ENCODE measurements around the gene CDK11A.
"Not testable (repeated sequence)": the region's sequence is repeated elsewhere in the genome, so short reads cannot be mapped to it uniquely, and the experiment has no call there.

CDK11A gene

DNA sequence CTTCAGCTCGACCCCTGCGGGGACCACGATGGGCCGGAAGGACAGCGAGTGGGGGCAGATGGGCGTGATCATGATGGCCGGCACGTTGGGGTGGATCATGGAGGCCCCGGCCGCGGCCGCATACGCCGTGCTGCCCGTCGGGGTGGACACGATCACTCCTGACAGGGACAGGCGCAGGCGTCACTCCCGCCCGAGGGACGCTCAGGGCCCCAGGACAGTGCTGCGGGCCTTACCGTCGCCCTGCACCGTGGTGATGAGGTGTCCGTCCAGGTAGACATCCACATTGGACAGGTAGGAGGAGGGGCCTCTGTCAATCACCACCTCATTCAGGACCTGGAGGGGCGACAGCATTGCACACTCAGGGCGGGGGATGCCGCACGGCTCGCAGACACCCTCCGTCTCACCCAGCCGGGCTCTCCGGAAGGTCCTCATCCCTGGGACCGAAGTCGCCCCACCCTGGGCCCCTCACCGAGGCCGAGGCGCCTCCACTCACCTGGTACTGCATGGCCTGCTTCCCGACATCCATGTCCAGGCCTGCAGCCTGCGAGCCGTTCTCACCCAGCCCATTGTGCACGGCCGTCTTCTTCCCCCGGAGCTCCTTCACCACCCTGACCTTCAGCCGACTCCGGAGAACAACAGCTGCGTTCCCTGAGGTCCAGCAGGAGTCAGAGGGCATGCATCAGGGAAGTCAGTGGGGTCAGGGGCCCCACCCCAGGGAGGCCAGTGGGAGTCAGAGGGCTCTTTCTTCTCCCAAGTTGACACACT lies 30.1 kb upstream of the CDK11A start:
- no peak for DNase-seq (ENCODE audit: low read depth in 2 of 2)

DNA sequence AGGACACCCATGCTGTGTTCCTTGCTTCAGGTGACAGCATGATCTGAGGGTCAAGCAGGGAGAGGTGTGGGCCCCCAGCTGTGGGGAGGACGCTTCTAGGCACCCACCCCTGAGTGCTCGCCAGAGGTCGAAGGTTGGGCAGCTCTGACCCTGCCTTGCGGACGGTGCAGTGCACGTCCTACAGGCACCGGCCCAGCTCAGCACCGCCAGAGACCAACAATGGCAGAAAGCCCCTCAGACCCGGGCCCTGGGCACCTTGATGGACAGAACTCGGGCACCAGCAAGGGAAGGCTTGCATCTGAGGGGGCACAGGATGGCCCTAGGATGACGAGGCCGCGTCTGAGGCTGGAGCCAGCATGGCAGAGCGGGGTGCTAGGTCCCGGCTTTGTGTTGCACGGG lies 29.4 kb upstream of the CDK11A start:
- no peak for DNase-seq (ENCODE audit: low read depth in 2 of 2)

DNA sequence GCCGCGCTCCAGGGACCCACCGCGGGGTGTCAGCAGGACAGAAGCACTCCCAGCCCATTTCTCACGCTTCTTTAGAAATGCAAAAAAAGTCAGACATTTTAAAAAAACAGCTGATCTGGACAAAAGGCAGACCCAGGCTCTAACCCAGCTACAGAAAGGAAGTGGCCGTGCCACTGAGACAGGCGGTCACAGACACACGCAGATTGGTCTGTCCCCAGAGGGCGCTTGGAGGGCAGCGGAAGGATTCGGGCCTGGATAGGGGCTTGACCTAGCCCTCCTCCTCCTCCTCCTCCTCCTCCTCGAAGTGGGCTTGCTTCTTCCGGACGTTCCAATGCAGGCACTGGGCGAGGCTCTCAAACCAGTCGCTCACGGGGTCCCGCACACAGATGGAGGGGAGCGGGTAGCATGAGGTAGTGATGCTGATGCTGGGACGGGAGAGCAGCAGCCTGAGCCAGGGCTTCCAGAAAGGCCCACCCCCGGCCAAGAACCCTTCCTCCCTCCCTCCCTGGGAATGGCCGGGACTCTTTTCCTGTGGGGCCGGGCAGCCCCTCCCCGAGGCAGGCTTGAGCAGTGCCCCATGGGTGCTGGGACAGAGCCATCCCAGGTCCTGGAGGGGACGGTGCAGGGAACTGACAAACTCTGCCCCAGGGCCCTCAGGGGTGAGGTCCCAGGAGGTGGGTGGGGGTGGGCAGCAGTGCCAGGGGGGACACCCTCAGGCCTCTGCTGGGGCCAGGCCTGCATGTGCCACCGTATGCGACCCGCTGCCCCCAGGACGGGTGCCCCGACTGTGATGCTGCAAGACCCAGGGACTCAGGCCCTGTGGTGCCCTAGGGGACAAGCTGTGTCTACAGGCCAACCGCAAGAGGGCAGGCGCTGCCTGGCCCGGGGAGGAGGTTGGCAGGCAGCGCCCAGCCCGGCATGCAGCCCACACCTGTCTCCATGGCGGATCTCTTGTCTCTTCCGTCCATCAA lies 28.8 kb upstream of the CDK11A start:
- no peak for DNase-seq (ENCODE audit: low read depth in 2 of 2)

DNA sequence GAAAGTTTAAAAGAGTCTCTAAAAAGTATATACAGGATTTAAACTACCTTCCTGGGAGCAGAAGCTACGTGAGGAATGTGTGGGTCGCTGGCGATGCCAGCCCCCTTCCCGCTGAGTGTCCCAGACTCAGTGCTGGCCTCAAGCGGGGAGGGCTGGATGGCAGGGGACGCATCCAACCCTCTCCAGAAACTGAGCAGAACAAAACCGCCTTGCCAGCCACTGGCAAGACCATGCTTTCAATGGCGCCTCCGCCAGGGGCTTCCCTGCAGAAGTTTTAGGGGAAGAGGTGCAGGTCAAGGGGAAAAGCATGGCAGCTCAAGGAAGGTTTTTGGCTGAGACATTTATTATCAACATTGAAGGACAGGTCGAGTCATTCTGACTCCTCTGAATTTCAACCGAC lies 28.0 kb upstream of the CDK11A start:
- DNase-seq (ENCODE audit: low read depth in 2 of 2): no peak

DNA sequence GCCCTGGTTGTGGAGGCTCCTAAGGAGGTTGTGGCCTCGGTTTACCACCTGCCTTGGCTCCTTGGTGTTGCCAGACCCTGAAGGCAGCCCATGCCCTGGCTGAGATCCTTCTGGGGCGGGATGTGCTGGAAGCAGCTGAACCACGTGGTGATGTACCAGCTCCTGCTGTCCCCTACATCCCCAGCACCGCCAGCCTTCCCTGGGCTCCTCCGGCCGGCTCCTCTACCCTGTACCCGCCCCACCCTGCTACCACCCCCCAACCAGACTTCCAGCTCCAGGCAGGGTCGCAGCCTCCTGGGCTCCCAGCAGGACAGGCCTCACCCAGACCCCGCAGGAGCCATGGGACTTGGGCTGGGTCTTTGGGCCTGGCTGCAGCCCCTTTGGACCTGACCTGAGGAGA lies 25.8 kb upstream of the CDK11A start:
- DNase-seq (ENCODE audit: low read depth in 2 of 2): not testable (repeated sequence)

DNA sequence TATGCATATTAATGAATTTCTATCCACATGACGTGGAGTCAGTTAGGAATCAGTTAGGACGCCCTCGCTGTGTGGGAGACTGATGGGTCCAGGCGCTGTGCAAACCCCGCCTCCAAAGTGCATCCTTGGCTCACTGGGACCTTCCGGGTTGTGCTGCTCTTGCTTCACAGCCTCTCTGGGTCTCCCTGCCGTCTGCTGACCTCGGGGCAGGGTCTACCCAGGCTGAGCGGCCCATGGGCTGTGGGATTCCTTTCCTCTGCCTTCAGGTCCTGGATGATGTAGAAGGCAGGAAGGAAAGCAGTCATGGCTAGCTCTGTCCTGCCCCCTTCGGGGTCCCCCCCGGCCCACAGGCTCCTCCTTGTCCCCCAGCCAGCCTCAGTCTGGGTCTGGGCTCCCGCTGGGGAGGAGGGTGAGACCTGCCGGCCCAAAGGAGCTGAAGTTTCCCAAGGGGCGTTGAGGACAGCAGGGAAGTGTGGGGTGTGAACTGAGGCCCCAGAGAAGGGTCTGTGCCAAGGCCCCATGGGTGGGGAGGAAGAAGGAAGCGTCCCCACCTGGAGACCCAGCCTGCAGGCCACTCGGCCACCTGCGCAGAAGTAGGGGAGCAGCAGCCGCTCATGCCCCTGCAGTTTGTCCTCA lies 24.6 kb upstream of the CDK11A start:
- no peak for DNase-seq (ENCODE audit: low read depth in 2 of 2)

DNA sequence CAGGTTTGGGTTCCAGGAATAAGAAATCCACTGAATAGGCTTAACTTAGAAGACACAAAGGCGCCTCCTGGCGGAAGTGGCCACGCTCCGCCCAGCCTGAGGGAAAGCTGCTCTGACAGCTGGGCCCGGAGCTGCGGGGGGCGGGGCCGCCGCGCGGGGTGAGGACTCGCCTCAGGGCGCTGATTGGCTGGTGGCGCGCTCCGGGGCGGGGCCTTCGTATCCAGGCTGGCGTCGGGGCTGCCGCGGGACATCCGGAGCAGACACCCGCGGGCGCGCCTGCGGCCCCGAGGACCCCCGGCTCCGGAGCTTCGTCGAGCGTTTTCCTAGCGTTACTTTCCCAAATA lies 22.4 kb upstream of the CDK11A start:
- not testable (repeated sequence) for DNase-seq (ENCODE audit: low read depth in 2 of 2)

DNA sequence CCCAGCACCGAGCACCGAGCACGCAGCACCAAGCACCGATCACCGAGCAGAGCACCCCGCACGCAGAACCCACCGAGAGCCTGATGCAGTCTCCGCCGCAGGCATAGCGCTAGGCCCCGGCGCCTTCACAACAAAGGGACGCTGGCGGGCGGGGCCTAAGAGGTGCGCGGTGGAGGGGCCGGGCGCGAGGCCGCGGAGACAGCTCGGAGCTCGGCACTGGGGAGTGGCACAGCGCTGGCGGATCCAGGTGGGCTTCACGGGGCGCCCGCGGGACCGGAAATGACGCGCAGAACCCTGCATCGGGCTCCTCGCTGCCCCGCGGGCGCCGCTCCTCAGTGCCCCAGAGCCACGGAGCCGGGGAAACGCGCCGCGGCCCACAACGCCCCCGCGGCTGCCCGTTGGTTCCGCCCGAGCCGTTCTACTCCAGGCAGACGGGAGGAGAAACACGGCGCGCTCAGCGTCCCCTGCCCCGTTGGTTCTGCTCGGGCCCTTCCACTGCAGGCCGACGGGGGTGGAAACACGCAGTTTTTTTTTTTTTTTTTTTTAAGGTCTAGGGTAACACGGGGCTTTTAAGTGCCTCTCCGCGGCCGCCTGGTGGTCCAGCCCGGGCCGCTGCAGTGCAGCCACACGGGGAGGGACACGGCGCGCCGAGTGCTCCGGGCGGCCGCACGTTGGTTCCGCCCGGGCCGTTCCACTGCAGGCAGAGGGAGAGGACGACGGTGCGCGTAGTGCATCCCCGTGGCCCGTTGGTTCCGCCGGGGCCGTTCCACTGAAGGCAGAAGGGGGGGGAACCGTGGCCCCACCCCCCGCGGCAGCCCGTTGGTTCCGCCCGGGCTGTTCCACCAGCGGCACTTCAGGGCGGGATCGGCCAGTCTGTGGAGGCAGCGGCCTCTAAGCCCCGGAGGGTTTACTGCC lies 21.8 kb upstream of the CDK11A start:
- DNase-seq (ENCODE audit: low read depth in 2 of 2): peak; percentile 57 to 80

DNA sequence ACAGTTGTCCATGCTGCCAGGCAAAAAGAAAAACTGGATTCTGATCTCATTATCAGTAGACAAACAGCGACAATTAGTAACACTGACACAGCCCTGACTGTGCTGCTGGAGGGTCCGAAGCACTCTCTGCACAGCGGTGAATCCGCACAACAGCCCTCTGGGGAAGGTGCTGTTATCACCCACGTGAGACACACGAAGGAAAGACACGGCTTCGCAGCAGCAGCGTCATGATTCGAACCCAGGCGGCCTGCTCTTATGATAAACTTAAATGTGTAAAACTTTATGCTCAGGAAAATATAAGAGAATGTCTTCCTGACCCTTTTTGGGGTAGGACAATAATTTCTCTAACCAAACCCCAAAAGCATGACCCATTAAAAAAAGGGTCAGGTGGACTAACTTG lies 18.4 kb upstream of the CDK11A start:
- DNase-seq (ENCODE audit: low read depth in 2 of 2): not testable (repeated sequence)

DNA sequence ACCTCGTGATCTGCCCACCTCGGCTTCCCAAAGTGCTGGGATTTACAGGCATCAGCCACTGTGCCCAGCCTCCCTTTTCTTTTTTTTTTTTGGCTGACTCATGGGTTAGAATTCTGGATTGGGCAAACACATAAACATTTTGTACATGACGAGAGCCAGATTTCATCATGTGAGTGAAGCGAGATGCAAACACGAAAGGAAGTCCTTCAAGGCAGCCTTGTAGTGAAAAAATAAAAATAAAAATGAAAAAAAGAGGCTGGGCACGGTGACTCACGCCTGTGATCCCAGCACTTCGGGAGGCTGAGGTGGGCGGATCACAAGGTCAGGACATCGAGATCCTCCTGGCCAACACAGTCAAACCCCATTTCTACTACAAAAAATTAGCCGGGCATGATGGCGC lies 16.9 kb upstream of the CDK11A start:
- not testable (repeated sequence) for DNase-seq (ENCODE audit: low read depth in 2 of 2)

DNA sequence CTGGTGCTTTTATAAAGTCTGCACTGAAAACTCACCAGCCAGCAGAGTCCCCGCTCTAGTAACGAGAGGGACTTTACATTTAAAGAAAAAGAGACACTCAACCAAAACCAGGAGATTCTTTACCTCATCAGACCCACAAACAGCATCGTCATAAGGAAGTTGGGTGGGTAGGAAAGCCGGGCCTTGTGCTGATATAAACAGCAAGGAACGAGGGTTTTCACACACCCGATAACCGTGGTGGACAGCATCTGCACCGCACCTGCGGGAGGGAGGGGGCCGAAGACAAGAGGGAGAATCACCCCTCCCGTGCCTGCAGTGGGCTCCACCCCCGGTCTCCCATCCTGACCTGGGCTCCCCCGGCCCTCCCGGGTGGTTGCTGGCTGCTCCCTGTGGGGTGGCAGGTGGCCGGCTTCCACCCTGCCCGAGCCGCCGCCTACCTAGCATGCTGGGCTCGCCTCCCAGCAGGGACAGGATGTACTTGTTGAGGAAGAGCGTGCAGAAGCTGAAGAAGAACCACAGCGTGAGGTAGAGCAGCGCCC lies 14.7 kb upstream of the CDK11A start:
- not testable (repeated sequence) for DNase-seq (ENCODE audit: low read depth in 2 of 2)

DNA sequence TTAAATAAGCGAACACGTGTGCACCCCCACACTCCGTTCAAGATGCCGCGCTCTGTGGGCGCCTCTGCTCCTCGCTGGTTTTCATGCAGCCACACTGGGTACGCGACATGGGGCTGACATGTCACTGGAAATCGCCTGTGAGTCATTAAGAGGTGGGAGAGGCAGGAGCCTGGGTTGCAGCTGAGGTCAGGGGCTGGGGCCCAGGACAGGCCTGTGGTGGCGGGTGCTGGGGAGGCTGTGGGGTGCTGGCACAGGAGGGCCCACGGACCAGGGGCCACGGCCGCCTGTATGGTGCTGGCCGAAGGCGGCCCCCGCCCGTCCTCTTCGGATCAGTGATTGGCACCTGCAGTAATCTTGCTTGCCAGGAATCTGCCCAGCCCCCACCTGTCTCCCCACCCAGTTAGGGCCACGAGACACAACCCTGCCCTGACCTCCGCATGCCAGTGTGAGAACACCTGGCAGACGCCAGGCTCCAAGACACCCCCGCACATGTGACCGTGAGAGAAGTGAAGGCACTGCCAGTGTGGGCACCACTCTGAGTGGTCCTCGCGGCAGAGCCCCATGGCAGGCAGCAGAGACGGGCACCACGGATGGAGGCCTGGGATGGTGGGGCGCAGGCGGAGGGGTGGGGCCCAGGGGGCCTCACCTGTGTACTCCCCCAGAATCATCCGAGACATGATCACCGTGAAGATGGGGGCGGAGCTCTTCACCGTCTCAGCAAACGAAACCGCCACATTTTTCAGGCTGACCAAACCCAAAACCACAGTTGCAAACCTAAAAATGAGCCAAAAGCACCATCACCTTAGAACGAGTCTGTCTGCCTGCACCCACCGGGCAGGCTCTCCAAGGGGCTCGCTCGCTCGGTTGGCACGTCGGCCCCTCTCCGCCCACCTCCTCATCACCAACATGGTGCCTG lies 13.8 kb upstream of the CDK11A start:
- not testable (repeated sequence) for DNase-seq (ENCODE audit: low read depth in 2 of 2)

DNA sequence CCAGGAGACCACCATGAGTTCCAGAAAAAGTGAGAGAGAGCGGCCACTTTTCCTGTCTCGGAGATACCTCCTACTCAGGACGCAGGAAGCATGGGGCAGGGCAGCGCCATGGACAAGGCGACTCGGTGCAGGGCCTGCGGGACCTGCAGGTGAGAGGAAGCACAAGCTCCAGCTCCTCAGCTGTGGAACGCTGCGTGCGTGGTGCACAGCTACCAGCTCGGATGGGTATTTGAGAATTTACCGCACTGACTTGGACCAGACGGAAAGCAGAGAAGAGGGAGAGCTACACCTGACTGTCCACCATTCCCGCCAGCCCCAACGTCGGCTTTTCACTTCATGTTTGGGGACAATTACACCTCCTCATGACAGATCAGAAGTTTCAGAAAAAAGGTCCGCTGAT lies 8.2 kb upstream of the CDK11A start:
- DNase-seq (ENCODE audit: low read depth in 2 of 2): no peak

DNA sequence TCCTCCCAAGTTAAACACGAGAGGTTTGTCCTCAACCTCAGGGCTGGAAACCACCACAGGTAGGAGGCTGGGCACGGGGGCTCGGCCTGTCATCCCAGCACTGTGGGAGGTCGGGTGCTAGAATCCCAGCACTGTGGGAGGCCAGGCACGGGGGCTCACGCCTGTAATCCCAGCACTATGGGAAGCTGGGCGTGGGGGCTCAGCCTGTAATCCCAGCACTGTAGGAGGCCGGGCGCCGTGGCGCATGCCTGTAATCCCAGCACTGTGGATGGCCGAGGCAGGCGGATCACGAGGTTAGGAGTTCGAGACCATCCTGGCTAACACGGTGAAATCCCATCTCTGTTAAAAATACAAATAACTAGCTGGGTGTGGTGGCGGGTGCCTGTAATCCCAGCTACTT lies 6.7 kb upstream of the CDK11A start:
- no peak for DNase-seq (ENCODE audit: low read depth in 2 of 2)

DNA sequence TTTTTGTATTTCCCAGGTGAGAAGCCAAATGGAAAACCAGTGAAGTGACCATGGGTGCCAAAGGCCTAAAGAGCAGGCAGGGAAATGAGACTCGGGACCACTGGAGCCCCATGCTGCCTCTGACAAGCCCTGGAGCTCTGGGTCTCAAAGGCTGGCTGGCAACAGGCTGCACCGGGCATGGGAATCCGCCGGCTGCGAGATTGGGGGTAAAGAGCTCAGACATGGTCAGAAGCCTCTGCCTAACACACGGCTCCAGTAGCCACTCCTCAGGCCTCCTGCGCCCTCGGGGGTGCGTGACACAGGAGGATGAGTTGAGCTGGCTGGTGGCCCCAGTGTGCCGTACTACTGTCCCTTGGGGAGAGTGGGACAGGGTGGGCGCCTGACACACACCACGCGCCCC lies 6.1 kb upstream of the CDK11A start:
- DNase-seq (ENCODE audit: low read depth in 2 of 2): not testable (repeated sequence)

DNA sequence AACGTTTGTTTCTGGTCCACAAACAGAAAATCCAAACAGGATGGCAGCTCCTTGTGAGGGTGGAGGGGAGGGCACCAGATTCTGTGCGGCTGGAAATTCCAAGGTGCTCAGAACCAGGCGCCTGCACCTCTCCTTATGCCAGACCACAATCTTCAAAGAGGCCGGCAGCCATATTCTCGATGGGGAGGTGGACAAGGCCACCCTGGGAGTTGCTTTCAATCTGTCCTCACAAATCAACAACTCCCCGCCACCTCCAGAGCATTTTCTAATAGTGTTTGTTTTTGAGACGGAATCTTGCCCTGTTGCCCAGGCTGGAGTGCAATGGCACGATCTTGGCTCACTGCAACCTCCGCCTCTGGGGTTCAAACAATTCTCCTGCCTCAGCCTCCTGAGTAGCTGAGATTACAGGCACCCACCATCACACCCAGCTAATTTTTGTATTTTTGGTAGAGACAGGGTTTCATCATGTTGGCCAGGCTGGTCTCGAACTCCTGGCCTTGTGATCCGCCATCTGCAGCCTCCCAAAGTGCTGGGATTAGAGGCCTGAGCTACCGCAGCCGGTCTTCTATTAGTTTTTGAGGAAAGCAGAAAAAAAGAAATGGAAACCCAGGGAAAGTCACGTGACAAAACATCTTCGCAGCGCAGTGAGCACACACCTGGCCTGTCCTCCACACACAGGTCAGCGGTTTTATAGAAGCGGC lies 5.1 kb upstream of the CDK11A start:
- DNase-seq (ENCODE audit: low read depth in 2 of 2): not testable (repeated sequence)

DNA sequence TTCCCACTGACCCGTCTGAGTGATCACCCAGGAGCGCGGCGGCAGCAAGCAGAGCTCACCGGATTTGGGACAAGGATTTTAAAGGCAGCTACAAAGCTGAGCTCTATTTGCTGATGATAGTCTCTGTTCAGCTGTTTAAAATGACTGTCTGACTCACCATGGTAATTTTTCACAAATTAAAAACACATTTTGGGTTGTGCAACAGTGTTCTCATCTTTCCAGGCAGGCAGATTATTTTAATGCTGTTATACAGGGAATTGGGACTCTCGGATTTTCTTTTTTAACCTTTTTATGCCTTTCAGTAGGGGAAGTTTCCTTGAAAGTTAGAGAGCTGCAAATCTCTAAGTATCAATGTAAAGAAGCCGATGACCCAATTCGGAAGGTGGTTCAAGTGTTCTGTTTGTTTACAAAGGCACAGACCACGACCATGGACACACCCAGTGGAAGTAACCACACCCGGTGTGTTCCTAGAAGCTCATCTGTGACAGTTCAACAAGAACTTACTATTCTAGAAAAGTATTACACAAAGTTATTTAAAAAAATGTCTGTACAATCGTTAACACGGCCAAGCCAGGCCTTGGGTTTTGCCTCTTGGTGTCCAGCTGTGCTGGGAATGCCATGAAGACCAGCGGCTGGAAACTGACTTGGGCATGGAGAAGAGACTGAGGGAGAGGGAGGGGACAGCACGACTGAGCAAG lies 4.3 kb upstream of the CDK11A start:
- not testable (repeated sequence) for DNase-seq (ENCODE audit: low read depth in 2 of 2)

DNA sequence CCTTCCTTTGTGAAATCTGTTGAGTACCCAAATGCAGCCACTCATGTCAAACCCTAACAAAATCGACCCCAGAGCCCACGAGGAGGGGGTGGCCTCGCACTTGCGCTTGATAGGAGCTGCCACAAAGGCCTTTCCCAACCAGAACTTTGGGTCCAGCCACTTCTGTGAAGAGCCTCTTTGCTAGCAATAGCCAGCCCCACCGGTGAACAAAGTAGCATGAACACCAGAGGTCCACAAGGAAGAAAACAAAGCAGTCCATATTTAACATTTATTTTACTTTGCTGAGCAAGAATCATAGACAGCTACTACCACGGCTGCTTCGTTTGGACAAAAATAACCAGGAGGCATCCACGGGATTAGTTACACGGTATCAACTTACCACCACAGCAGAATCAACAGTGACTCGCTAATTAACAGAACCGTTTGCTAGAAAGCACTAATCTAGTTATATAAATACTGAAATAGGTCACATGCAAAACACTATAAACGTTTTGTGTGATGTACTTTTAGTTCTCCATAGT lies 3.0 kb upstream of the CDK11A start:
- not testable (repeated sequence) for DNase-seq (ENCODE audit: low read depth in 2 of 2)

All from activated CD8-positive, alpha-beta memory T cell treated with anti-CD3 and anti-CD28 coated beads for 4 hours (primary cell).